HG02870 (cell line): ENCODE results near the gene DEAF1.
A peak's percentile ranks its signal among the peaks of the same experiment; 100 is the strongest.
"Not testable (repeated sequence)": the region's sequence is repeated elsewhere in the genome, so short reads cannot be mapped to it uniquely, and the experiment has no call there.

Experiments
- ATAC-seq: cut with Tn5 transposase; IDR thresholded peaks from one replicate; pipeline ENCODE4 v1.9.1; 2021; ENCODE audit warnings: mild to moderate bottlenecking, moderate library complexity; ENCODE audit not compliant: unreplicated experiment

The DEAF1 gene

DNA sequence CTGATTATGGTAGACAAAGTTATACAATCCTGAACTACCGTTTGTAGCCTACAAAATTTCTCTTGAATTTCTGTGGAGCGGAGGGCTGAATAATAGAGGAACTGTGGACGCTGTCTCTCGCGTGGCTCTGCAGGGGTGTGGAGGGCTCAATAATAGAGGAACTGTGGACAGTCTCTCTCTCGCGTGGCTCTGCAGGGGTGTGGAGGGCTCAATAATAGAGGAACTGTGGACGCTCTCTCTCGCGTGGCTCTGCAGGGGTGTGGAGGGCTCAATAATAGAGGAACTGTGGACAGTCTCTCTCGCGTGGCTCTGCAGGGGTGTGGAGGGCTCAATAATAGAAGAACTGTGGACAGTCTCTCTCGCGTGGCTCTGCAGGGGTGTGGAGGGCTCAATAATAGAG lies 41.9 kb downstream of the DEAF1 start:
- ATAC-seq: not testable (repeated sequence)

DNA sequence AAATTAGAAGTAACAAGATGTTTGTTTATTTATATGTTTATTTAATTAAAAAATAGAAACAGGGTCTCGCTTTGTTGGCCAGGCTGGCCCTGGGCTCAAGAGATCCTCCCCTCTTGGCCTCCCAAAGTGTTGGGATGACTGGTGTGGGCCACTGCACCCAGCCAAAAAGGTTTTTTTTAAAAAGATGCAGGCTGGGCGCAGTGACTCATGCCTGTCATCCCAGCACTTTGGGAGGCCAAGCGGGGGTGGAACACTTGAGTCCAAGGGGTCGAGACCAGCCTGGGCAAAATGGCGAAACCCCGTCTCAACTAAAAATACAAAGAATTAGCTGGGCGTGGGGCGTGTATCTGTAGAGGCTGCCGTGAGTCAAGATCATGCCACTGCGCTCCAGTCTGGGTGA lies 44.5 kb downstream of the DEAF1 start:
- ATAC-seq: no peak

DNA sequence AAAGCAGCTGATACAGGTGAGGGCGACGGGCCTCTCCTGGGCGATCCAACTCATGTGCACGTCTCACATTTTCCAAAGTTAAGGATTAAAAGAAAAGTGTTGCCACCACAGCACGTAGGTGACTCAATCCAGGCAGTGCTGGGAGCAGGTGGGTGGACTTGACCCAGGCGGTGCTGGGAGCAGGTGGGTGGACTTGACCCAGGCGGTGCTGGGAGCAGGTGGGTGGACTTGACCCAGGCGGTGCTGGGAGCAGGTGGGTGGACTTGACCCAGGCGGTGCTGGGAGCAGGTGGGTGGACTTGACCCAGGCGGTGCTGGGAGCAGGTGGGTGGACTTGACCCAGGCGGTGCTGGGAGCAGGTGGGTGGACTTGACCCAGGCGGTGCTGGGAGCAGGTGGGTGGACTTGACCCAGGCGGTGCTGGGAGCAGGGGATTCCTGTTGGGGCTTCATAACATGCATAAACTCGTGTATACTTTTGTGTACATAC lies 47.3 kb downstream of the DEAF1 start:
- ATAC-seq: not testable (repeated sequence)

DNA sequence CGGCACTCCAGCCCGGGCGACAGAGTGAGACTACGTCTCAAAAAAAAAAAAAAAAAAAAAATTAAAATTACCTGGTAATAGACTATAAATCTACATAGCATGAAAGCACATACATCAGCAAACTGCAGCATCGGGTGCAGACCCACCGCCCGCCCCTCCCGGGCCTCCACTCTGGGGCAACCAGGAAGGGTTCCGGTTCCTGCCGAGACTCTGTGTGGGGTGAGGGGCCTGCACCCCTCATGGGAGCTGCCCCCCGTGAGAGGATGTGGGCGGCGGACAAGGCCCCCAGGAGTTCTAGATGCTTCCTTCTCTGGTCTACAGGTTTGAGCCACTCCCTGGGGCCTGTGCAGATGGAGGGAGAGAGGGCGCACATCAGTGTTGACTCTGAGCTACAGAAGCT lies 48.8 kb downstream of the DEAF1 start:
- no peak for ATAC-seq

DNA sequence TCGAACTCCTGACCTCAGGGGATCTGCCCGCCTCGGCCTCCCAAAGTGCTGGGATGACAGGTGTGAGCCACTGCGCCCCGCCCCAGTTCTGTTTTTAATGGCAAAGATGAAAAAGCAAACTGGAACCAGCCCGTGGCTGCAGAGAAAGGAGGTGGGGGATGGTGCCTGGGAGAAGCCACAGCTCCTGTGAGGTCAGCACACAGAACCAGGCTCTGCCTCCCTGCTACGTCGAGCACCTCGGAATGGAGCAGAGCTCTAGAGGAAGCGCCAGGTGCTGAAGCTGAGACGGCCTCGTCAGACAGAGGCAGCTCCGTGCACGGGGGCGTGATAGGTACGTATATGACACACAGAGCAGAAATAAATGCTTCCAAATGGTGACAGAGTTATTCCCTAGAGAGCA lies 49.5 kb downstream of the DEAF1 start:
- ATAC-seq: no peak

DNA sequence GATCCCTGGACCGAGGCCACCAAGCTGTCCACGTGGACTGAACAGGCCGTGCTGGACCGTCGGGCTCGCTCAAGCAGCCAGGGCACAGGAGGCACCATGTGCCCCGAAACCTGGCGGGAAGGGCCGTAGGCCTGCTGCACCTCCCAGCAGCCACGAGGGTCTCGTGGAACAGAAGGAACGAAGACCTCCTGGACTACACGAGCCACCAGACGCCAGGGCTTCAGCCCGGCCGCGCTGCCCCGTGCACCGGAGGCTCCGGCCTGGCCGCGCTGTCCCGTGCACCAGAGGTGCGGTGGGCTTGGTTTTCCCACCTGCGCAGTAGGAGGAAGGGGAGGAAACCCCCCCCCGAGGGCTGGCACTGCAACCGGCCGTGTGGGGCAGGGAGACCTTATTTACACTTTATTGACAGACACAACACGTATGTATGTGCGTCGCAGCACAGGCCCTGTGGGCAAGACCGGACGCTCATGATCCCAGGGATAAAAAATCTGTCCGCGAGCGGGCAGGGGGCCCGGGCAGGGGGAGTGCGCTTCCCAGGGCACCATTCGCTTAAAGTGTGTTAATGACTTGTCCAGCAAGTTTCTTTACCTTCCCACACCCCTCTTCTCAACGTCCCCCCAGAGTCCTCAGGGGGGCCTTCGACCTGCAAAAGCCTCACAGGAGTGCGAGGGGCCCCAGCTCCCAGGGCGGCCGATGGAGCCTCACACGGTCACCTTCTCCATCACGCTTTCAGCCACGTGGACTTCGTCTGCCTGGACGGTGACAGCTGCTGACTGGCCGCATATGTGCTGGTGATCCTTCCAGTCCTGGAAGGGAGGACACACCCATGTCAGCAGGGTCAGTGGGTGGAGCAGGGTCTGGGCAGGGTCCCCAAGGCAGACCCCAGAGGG lies 50.9 kb downstream of the DEAF1 start:
- no peak for ATAC-seq

DNA sequence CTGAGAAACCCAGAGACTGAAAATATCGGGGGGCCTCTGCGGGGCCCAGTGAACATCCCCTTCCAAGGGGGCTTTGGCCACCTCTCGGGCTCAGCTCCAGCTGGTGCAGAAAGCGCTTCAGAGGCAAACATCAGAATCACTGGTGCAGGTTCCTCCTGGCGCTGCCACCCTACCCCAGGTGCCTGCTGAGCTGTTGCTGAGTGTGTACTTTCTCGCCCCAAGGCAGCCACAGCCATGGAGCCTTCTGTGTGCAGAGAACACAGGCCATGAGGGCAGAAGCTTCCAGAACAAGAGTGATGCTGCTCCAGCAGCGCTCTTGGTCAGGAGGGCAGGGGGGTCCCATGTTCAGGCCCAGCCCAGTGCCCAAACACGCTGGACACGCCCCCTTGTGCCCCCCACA lies 51.7 kb downstream of the DEAF1 start:
- no peak for ATAC-seq

DNA sequence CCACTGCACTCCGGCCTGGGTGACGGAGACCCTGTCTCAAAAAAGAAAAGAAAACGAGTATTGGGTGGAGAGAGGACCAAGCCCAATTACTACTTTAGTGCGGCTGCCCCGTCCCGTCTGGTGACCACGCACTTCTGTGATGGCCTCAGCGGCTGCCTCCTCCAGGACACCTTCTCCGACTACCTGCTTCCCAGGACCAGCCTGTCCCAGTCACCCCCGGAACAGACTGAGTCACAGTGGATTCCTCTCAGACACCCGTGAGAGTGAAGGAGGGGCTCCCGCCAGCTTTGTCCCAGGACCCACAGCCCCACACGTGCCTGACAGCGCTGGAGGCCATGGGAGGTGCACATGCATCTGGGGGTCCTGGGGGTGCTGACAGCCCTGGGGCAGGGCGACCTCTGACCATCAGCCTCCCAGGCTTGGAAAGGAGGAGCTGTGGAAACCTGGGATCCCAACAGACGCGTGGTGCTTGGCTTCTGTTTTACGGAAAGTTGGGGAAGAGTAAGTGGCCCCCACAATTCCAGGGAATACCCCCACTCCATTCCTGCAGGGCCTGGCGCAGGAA lies 53.1 kb downstream of the DEAF1 start:
- no peak for ATAC-seq

DNA sequence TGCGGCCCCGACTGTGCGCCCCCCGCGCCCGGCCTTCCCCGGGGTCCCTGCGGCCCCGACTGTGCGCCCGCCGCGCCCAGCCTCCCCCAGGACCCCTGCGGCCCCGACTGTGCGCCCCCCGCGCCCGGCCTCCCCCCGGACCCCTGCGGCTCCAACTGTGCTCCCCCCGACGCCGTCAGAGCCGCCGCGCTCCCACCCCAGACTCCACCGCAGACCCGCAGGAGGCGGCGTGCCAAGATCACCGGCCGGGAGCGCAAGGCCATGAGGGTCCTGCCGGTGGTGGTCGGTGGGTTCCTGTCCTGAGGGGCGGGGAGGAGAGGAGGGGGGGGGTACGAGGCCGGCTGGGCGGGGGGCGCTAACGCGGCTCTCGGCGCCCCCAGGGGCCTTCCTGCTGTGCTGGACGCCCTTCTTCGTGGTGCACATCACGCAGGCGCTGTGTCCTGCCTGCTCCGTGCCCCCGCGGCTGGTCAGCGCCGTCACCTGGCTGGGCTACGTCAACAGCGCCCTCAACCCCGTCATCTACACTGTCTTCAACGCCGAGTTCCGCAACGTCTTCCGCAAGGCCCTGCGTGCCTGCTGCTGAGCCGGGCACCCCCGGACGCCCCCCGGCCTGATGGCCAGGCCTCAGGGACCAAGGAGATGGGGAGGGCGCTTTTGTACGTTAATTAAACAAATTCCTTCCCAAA lies 54.9 kb downstream of the DEAF1 start:
- no peak for ATAC-seq

DNA sequence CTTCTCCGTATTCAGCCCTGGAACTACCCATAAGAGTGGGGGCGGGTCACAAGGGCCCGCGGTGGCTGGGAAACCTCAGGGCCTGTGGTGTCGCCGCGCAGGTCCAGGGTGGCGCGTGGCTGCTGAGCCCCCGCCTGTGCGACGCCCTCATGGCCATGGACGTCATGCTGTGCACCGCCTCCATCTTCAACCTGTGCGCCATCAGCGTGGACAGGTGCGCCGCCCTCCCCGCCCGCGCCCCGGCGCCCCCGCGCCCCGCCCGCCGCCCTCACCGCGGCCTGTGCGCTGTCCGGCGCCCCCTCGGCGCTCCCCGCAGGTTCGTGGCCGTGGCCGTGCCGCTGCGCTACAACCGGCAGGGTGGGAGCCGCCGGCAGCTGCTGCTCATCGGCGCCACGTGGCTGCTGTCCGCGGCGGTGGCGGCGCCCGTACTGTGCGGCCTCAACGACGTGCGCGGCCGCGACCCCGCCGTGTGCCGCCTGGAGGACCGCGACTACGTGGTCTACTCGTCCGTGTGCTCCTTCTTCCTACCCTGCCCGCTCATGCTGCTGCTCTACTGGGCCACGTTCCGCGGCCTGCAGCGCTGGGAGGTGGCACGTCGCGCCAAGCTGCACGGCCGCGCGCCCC lies 55.6 kb downstream of the DEAF1 start:
- no peak for ATAC-seq

DNA sequence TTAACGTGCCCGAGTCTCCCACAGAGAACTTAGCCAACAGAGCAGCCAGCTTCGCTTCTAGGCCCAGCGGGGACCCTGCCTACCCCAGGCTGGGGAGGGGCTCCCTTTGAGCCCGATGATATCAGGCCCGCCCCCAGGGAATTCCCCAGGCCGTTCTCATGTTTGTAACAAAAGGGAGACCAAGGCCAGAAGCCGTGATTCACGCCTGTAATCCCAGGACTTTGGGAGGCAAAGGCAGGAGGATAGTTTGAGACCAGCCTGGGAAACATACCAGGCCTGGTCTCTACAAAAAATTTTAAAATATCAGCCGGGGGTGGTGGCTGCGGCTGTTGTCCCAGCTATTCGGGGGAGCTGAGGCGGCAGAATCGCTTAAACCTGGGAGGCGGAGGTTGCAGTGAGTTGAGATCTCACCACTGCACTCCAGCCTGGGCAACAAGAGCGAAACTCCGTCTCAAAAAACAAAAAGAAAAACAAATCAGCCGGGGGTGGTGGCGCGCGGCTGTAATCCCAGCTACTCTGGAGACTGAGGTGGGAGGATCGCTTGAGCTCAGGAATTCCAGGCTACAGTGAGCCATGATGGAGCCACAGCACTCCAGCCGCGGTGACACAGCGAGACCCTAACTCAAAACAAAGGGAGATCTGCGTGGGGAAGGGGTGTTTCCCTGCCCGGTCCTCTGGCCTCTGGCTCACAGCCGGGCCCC lies 56.2 kb downstream of the DEAF1 start:
- ATAC-seq: no peak

DNA sequence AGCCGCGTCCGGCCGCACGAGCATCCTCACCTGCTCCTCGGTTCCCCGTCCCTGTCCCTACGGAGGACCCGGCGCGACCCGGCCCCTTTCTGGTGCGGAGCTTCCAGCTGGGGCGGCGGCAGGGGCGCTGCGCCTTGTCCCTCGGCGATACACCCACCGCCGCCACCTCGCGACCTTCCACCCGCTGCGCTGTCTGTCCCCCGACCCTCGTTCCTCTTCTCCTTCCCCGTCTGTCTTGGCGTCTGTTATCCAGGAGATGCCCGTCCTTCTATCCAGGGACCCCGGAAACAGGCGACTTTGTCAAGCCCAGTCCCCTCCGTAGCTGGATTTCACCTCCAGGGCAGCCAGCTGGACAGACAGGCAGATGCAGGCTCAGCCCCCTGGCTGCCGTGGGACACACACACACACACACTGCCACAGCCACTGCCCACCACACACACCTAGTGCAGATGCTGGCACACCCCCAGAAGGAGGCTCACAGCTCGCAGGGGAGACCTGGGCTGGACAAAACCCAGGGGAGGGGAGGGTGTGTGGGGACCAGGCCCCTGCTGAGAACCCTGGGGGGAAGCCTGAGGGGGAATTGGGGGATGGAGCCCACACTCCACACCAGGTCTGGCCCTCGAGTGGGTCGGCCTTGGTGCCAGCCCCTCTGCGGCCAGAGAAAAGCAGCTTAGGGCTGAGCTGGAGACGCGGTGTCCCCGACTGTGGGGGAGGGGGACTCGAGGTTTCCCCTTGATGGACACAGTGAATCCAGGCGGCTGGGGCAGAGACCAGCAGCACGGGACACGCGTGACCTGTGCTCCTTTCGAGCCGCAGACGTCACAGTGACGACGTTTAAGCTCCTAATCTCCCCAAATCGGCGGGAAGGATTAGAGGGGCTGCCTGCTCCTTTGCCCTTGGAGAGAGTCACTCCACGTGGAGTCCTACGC lies 57.2 kb downstream of the DEAF1 start:
- no peak for ATAC-seq

DNA sequence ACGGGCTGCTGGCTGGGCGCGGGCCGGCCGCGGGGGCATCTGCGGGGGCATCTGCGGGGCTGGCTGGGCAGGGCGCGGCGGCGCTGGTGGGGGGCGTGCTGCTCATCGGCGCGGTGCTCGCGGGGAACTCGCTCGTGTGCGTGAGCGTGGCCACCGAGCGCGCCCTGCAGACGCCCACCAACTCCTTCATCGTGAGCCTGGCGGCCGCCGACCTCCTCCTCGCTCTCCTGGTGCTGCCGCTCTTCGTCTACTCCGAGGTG lies 57.8 kb downstream of the DEAF1 start:
- no peak for ATAC-seq

DNA sequence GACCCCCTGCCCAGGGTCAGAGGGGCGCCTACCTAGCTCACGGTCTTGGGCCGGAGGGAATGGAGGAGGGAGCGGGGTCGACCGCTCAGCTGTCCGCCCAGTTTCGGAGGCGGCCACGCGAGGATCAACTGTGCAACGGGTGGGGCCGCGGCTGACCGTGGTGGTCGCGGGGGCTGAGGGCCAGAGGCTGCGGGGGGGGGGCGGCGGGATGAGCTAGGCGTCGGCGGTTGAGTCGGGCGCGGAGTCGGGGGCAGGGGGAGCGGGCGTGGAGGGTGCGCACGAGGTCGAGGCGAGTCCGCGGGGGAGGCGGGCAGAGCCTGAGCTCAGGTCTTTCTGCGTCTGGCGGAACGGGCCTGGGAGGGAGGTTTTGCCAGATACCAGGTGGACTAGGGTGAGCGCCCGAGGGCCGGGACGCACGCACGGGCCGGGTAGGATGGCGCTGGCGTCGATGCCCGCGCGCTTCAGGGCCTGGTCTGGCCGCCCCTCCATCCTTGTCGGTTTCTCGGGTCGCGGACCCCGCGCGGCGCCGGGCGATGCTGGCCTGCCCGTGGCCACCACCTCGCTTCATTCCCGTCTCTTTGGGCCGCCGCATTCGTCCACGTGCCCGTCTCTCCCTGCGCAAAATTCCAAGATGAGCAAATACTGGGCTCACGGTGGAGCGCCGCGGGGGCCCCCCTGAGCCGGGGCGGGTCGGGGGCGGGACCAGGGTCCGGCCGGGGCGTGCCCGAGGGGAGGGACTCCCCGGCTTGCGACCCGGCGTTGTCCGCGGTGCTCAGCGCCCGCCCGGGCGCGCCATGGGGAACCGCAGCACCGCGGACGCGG lies 58.3 kb downstream of the DEAF1 start, which contains the start of gene DRD4:
Gene DRD4 (plus strand): TSS at position 759 of the 822 bp plus-strand sequence. CDS start 36 bp downstream, at position 795.
- no peak for ATAC-seq

DNA sequence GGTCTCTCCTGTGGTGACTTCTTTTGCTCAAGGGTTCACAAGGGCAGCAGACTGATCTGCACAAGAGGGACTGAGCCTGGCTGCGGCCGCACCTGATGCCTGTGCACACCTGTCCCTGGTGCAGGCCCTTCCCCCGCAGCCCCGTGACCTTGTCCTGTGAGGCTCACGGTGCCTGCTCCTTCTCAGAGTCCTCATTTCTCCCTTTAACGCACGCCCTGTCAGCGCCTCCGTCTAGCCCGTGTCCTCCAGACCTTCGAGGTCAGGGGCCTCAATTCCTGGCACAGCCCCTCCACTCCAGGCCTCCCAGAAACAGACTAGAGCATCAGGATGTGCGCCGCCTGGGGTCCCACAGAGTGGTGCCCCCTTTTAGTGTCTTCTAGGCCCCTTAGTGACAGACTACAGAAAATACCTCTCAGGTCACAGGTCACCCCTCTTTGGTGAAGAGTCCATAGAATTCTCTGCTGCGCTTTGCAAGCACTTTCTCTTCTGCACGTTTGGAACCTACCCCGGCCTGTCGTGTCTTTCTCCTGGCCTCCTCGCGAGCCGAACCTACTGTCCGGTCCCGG lies 59.0 kb downstream of the DEAF1 start:
- ATAC-seq: no peak

DNA sequence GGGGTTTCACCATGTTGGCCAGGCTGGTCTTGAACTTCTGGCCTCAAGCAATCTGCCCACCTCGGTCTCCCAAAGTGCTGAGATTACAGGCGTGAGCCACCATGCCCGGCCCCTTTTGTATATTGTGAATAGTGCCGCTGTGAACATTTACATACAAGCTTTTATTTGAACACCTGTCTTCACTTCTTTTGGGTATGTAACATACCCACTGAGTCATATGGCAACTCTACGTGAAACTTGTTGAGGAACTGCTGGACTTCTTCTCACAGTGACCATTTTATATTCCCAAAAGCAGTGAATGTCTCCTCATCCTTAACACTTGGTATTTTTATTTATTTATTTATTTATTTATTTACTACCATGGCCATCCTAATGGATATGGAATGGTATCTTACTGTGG lies 64.2 kb downstream of the DEAF1 start:
- no peak for ATAC-seq

DNA sequence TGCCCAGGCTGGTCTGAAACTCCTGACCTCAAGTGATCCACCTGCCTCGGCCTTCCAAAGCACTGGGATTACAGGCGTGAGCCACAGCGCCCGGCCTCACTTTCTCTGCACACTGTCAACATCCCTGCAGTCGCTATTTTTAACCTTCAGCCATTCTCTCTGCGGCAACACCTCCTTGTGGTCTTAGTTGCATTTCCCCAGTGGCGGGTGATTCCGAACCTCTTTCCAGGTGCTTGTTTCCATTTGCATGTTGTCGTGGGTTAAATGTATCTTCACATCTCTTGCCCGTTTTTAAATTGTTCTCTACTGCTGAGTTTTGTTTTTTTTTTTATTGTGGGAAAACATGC lies 65.8 kb downstream of the DEAF1 start:
- ATAC-seq: peak; percentile 54

DNA sequence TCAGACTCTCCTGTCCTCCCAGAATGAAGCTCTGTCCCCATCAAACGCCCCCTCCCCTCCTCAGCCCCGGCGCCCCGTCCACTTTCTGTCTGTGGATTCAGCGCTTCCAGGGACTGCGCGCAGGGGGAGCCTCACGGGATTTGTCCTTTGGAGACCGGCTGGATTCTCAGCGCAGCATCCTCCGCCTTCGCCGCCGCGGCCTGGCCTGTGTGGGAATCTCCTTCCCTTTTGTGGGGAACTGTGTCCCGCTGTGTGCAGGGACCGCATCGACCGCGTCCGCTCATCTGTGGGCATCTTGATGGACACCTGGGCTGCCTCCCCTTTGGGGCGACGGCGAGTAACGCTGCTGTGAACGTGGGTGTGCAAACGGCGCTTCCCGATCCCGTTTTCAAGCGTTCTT lies 67.0 kb downstream of the DEAF1 start:
- no peak for ATAC-seq

DNA sequence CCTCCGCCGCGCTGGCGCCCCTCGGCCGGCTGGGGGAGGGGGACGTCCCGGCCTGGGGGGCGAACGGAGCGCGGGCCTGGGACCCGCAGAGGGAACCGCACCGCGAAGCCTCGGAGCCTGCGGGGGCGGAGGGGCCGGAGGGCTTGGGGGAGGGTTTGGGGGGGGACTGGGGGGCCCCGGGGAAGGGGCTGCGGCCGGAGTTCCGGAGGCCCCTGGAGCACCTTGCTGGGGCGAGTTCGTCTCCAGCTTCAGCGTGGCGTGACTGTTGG lies 67.8 kb downstream of the DEAF1 start:
- no peak for ATAC-seq
